Hematopoietic multipotent progenitor cell (in vitro differentiated cells): ENCODE measurements around the gene ATF7IP. TPM values are rescaled to one million over a fixed set of nuclear protein-coding genes. Genes with fewer than 3 reads are reported as not detected.

Experiments
- total RNA-seq: library from RNA; depleted of rRNA; stranded (reverse); fragments of >200 nt; gene quantifications from one replicate; pipeline ENCODE4 v1.2.3, GENCODE V29; 2012

Gene ATF7IP
- total RNA-seq, 1 donor, result 53.6 TPM

Other genes with a start within 250 kb of the ATF7IP start
- 1.1 TPM for gene PLBD1, start 202.2 kb downstream of the ATF7IP start, total RNA-seq